Left ventricle myocardium inferior (tissue), 1 donor: ENCODE results near the gene GAREM2. TPM values are rescaled to one million over a fixed set of nuclear protein-coding genes. Genes with fewer than 3 reads are reported as not detected.

Experiments used
- DNase-seq: peaks from one replicate; pipeline ENCODE4 v3.0.0-alpha.2; 2020
- H3K27ac ChIP-seq: fragments of 200-600 bp; replicated peaks from 2 replicates; pipeline ENCODE4 v1.8.0; 2021
- H3K27me3 ChIP-seq: fragments of 200-600 bp; 2 replicates; pipeline ENCODE4 v1.8.0; 2021; ENCODE audit warnings: low read depth
- H3K36me3 ChIP-seq: fragments of 200-600 bp; 2 replicates; pipeline ENCODE4 v1.8.0; 2021
- H3K4me1 ChIP-seq: fragments of 200-600 bp; 2 replicates; pipeline ENCODE4 v1.8.0; 2021
- H3K4me3 ChIP-seq: fragments of 200-600 bp; 2 replicates; pipeline ENCODE4 v1.8.0; 2021; ENCODE audit warnings: mild to moderate bottlenecking, moderate library complexity
- H3K9me3 ChIP-seq: fragments of 200-600 bp; replicated peaks from 2 replicates; pipeline ENCODE4 v1.8.0; 2021
- intact Hi-C: fragments of 100-400 bp; cut with micrococcal nuclease; formaldehyde crosslinking; loops from one replicate; pipeline ENCODE4 v1.11.0; 2022
- total RNA-seq: library from RNA; stranded (reverse); fragmentation: NEBNext Ultra II Directional; extraction: Animal tissue kit (Norgen Biotek cat#: 25700); gene quantifications from one replicate; pipeline ENCODE4 v1.2.1, GENCODE V29; 2021
- TF ChIP-seq, protein P1 (sequence below): fragments of 200-600 bp; IDR thresholded peaks from 2 replicates; pipeline ENCODE4 v1.8.0; 2021; ENCODE audit warnings: antibody characterized with exemption, mild to moderate bottlenecking, borderline replicate concordance
- donor health status: DM: no; HTN: yes; CAD: no; lungs with severe emphysema.

The GAREM2 gene
- total RNA-seq, 1 donor from 2014 or later = 0.93 TPM

GRCh38 chr2:26182441-26182840 lies 9.6 kb downstream of the GAREM2 start:
- H3K9me3 ChIP-seq = no peaks in the 10 kb centered on the region
- intact Hi-C loops = no loop called here
- TF ChIP-seq, protein P1, sequence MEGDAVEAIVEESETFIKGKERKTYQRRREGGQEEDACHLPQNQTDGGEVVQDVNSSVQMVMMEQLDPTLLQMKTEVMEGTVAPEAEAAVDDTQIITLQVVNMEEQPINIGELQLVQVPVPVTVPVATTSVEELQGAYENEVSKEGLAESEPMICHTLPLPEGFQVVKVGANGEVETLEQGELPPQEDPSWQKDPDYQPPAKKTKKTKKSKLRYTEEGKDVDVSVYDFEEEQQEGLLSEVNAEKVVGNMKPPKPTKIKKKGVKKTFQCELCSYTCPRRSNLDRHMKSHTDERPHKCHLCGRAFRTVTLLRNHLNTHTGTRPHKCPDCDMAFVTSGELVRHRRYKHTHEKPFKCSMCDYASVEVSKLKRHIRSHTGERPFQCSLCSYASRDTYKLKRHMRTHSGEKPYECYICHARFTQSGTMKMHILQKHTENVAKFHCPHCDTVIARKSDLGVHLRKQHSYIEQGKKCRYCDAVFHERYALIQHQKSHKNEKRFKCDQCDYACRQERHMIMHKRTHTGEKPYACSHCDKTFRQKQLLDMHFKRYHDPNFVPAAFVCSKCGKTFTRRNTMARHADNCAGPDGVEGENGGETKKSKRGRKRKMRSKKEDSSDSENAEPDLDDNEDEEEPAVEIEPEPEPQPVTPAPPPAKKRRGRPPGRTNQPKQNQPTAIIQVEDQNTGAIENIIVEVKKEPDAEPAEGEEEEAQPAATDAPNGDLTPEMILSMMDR = no peak
- no peak for DNase-seq
- no peaks in the 10 kb centered on the region for H3K36me3 ChIP-seq
- H3K4me1 ChIP-seq = peaks cover 35% of the 10 kb centered on the region
- H3K27me3 ChIP-seq = no peaks in the 10 kb centered on the region
- no peak overlapping the region for H3K27ac ChIP-seq
- H3K4me3 ChIP-seq = no peak overlapping the region

GRCh38 chr2:26182887-26183630 lies 10.2 kb downstream of the GAREM2 start:
- TF ChIP-seq, protein P1 = no peak
- Histone ChIP-seq H3K4me1 (peaks cover 35% of the 10 kb centered on the region), H3K27me3 (no peaks in the 10 kb centered on the region), H3K36me3 (no peaks in the 10 kb centered on the region), H3K27ac (no peak overlapping the region), H3K9me3 (no peaks in the 10 kb centered on the region), H3K4me3 (no peak overlapping the region)
- DNase-seq = no peak
- intact Hi-C loops = no loop called here

- peak overlapping the region; percentile 71 for H3K4me3 ChIP-seq
- no peak for DNase-seq
Observed at GRCh38 chr2:26184121-26184520, 11.2 kb downstream of the GAREM2 start.

DNA sequence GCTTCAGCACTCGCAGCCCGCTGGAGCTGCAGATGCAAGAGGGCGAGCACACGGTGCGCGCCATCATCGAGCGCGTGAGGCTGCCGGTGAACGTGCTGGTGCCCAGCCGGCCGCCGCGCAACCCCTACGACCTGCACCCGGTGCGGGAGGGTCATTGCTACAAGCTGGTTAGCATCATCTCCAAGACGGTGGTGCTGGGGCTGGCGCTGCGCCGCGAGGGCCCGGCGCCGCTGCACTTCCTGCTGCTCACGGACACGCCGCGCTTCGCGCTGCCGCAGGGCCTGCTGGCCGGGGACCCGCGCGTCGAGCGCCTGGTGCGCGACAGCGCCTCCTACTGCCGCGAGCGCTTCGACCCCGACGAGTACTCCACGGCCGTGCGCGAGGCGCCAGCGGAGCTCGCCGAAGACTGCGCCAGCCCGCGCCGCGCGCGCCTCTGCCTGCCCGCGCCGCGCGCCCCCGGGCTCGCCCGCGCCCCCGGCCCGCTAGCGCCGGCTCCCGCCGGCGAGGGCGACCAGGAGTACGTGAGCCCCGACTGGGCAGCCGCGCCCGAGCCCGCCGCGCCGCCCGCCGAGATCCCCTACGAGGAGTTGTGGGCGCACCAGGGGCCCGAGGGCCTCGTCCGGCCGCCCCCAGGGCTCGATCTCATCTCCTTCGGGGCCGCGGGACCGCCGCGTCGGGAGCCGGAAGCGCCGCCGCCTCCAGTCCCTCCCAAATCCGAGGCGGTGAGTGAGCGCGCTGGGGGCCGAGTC lies 11.8 kb downstream of the GAREM2 start:
- TF ChIP-seq, protein P1 = peak; percentile 70
- intact Hi-C loops = no loop called here
- H3K9me3 ChIP-seq = no peaks in the 10 kb centered on the region
- peak overlapping the region; percentile 67 for H3K27ac ChIP-seq
- no peaks in the 10 kb centered on the region for H3K27me3 ChIP-seq
- peaks cover 21% of the 10 kb centered on the region for H3K4me1 ChIP-seq
- peak; percentile 86 for DNase-seq
- H3K4me3 ChIP-seq = peak overlapping the region; percentile 71
- peaks cover under 1% of the 10 kb centered on the region for H3K36me3 ChIP-seq

More at GRCh38 chr2:26184121-26184520, 11.2 kb downstream of the GAREM2 start:
- no peaks in the 10 kb centered on the region for H3K27me3 ChIP-seq
- H3K36me3 ChIP-seq = no peaks in the 10 kb centered on the region
- H3K9me3 ChIP-seq = no peaks in the 10 kb centered on the region
- peaks cover 27% of the 10 kb centered on the region for H3K4me1 ChIP-seq
- H3K27ac ChIP-seq = peak overlapping the region; percentile 58
- intact Hi-C loops = no loop called here
- TF ChIP-seq, protein P1 = no peak

- DNase-seq = no peak
- Histone ChIP-seq H3K27ac (peak overlapping the region; percentile 67), H3K4me1 (peaks cover 18% of the 10 kb centered on the region), H3K36me3 (peaks cover 7% of the 10 kb centered on the region), H3K27me3 (no peaks in the 10 kb centered on the region), H3K9me3 (no peaks in the 10 kb centered on the region), H3K4me3 (peak overlapping the region; percentile 71)
- intact Hi-C loops = no loop called here
- TF ChIP-seq, protein P1 = no peak
Observed at GRCh38 chr2:26185304-26185928, 12.5 kb downstream of the GAREM2 start.
